ENCODE results near the gene HIKESHI. TPM values are rescaled to one million over a fixed set of nuclear protein-coding genes. Genes with fewer than 3 reads are reported as not detected.

The HIKESHI gene
- total RNA-seq, 1 experiment from 2014 or later: 38.2 TPM

GRCh38 chr11:86360775-86361395 lies 58.8 kb downstream of the HIKESHI start:
- Histone ChIP-seq H3K36me3 (ENCODE audit: control insufficient read depth in 1 of 2, insufficient read depth in 2 of 2, low read length in 2 of 2) (no peaks in the 10 kb centered on the region), H3K9me3 (ENCODE audit: control insufficient read depth in 1 of 2, insufficient read depth in 1 of 2, low read depth in 1 of 2, low read length in 2 of 2) (no peaks in the 10 kb centered on the region), H3K4me1 (ENCODE audit: control insufficient read depth in 1 of 2, insufficient read depth in 2 of 2, low read length in 2 of 2) (no peaks in the 10 kb centered on the region), H3K27ac (ENCODE audit: low read depth, low read length) (no peak overlapping the region), H3K79me2 (ENCODE audit: insufficient read depth, low read length) (no peaks in the 10 kb centered on the region), H2AFZ (ENCODE audit: low read depth, low read length, poor library complexity, severe bottlenecking) (no peak overlapping the region), H3K9me2 (ENCODE audit: insufficient read depth) (no peaks in the 10 kb centered on the region), H3K27me3 (ENCODE audit: insufficient read depth, low read length) (no peaks in the 10 kb centered on the region), H3K4me3 (replicated peaks in 1 of 2; ENCODE audit: low read depth in 1 of 2, low read length in 2 of 2) (no peak overlapping the region), H3K4me2 (ENCODE audit: low read length) (no peak overlapping the region), H4K20me1 (ENCODE audit: insufficient read depth) (no peaks in the 10 kb centered on the region), H3K9ac (ENCODE audit: low read length) (no peak overlapping the region)
- ATAC-seq (peak; percentile 71), DNase-seq (ENCODE audit: low read depth, low spot score) (peak; percentile 23)
- ChIA-PET RAD21 (ENCODE audit: low non-redundant PET in 1 of 2, low total read pairs in 2 of 2, uncharacterized antibody in 2 of 2, unreplicated experiment in 2 of 2) (no interaction called here), CTCF (interaction anchor here (0.7 to 3.1 kb wide), 7 partner anchors 9 to 451 kb away, joined by 3 to 16 read pairs (median 4); partner anchors contain the start of gene CCDC81), POLR2A (no interaction called here)
- TF ChIP-seq CTCF (IDR thresholded peaks at IDR 0.05 in 2 of 3, conservative IDR thresholded peaks at IDR 0.05 in 1 of 3; ENCODE audit: borderline replicate concordance in 1 of 3, insufficient read depth in 1 of 3, low read depth in 2 of 3, low read length in 2 of 3) (peak; percentile 8 to 57 (median 50); a peak in 4 of 6 replicates), JUND (IDR thresholded peaks at IDR 0.05) (no peak), EZH2phosphoT487 (IDR thresholded peaks at IDR 0.05; ENCODE audit: borderline replicate concordance) (no peak), ZFX (IDR thresholded peaks at IDR 0.05) (no peak), ZNF274 (IDR thresholded peaks at IDR 0.05; ENCODE audit: low read depth, low read length) (no peak), POLR2A (IDR thresholded peaks at IDR 0.05; ENCODE audit: borderline replicate concordance, extremely low read depth, insufficient read depth, insufficient read length) (no peak), FOSL1 (IDR thresholded peaks at IDR 0.05; ENCODE audit: low read depth) (no peak), ZBTB33 (IDR thresholded peaks at IDR 0.05; ENCODE audit: extremely low read depth, insufficient replicate concordance, low read length) (no peak), CBX3 (IDR thresholded peaks at IDR 0.05; ENCODE audit: low read depth) (no peak), RAD21 (IDR thresholded peaks at IDR 0.05; ENCODE audit: low read depth) (peak; percentile 71), SP1 (IDR thresholded peaks at IDR 0.05; ENCODE audit: low read depth) (no peak), EGR1 (IDR thresholded peaks at IDR 0.05; ENCODE audit: low read depth) (no peak)
- no TSS peak for BruUV-seq (replicated peaks)
- intact Hi-C loops (cut with micrococcal nuclease): loop anchor here (2.0 to 5.0 kb wide), 2 partner anchors 458 to 556 kb away; no protein-coding TSS in a partner anchor
